Left lobe of liver (tissue), 2 donors: ENCODE results near the gene TNS1. TPM values are rescaled to one million over a fixed set of nuclear protein-coding genes. Genes with fewer than 3 reads are reported as not detected.

ENCODE experiments used
- ATAC-seq: fragments of 200-7000 bp; cut with Tn5 transposase; one replicate; pipeline ENCODE4 v1.9.1; 2020; ENCODE audit warnings: mild to moderate bottlenecking, moderate library complexity
- DNase-seq: peaks from one replicate; pipeline ENCODE4 v3.0.0-alpha.2; 2020; ENCODE audit warnings: low spot score
- total RNA-seq: library from RNA; stranded (reverse); gene quantifications from one replicate; pipeline ENCODE4 v1.2.1, GENCODE V29; 2021
- donor health status: DM: no; HTN: no; CAD: no; lungs with moderate emphysema.
- donor health status: DM: no; HTN: yes; CAD: no.

Gene TNS1
- total RNA-seq, 1 donor from 2014 or later: 102 TPM

DNA sequence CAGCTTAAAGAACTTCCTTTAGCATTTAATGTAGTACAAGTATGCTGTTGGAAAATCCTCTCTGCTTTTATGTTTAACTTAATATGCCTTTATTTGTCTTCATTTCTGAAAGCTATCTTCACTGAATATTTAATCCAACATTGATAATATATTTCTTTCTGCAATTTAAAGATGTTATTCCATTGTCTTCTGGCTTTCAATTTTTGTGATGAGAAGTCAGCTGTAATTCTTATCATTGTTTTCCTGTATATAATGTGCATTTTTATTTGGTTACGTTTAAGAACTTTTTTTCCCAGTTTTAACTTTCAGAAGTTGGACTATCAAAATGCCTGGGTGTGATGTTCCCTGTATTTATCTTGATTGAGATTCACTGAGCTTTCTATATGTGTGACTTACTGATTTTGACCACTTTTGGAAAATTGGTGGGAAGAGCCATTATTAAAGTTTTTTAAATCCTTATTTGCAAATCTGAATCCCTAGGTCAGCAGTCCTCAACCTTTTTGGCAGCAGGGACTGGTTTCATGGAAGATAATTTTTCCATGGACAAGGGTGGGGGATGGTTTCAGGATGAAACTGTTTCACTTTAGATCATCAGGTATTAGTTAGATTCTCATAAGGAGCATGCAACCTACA is 241.0 kb downstream of the TNS1 start:
- no peak for ATAC-seq
- no peak for DNase-seq

DNA sequence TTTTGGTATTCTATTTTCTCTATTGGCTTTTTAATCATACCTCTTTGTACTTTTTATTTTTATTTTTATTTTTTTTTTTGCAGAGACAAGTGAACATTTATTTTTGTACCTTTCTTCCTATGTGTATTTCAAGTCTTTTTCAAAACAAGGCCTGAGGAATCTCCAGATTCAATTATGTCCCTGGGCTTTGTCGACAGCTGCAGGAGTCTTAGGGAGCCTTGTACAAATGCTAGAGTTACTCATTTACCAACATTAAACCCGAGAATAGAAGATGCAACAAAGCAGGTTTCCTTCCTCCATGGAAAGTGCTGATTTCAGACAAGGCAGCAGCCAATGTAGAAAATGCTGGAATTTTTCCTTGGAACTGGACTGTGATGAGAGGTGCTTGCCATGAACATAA is 242.8 kb downstream of the TNS1 start:
- DNase-seq (no peak), ATAC-seq (no peak)

DNA sequence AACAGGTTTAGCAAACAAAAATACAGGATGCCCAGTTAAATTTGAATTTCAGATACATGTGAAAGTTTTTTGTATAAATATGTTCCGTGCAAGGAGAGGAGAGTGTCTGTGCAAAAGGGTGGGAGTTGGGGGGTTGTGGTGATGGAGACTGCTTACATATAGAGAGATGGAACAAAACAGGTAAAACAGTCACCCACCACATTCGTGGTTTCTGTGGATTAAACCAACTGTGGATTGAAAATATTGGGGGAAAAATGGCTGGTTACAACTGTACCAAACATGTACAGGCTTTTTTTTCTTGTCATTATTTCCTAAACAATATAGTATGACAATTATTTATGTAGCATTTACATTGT is 245.7 kb downstream of the TNS1 start:
- ATAC-seq (no peak), DNase-seq (no peak)

GRCh38 chr2:217756375-217757107 is 246.3 kb downstream of the TNS1 start:
- DNase-seq (peak; percentile 64), ATAC-seq (peak; percentile 88)

- no peak for ATAC-seq
- DNase-seq: no peak
These were observed 247.6 kb downstream of the TNS1 start for GRCh38 chr2:217755027-217755745.

DNA sequence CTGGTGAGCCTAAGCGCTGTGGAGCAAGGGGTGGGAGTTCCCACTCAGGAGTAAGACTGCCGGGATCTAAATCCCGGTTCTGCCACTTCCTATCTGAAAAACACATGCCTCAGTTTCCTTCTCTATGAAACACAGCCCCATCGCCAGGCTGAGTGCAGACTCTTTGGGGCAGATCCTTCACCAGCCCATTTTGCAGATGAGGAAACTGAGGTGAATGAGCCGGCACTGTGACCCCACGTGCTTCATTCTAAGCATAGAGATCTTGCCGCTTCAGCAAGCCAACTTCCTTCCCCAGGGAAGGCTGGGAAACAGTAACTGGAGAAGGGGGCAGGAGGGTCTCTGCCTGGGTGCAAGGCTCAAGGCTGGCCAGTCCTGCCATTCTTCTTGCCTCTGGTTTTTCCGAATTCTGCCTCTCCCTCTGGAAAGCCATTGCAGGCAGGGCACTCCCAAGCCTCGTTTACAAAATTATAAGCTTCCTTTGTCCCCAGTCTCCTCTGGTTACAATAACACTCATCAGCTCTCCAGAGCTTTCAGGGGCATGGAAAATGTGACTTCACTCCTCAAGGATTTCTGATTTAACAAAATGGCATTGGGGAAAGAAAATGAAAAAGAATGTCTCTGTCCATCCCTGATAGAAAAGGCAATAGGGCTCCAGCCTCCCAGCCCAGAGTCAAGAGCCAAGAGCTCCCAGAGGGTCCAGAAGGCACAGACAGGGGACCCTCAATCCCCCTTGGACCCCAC is 249.2 kb downstream of the TNS1 start:
- ATAC-seq: no peak
- DNase-seq: no peak

- DNase-seq (no peak), ATAC-seq (no peak)
These were observed 249.9 kb downstream of the TNS1 start for GRCh38 chr2:217752714-217753459.

GRCh38 chr2:217751952-217752351 is 250.8 kb downstream of the TNS1 start:
- ATAC-seq: no peak
- no peak for DNase-seq

DNA sequence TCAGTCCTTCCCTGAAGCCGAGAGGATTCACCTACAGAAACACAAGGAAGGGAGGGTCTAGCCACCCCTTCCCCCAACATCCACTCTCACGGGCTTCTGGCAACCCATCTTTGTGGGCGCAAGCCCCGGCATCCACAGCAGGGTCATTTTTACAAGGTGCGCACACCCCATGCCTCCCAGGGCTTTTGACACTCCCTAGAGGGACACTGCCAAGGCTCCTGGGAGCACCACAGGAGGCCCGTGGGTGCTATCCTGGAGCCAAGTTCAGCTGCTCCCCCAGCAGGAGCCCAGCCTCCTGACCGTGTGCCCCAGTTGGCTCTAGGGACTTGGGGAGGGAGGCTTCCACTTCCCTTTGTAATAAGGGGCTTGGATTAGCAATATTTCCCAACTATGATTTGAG is 251.6 kb downstream of the TNS1 start:
- no peak for DNase-seq
- ATAC-seq: no peak

Other genes with a start within 250 kb of the TNS1 start
- gene RUFY4, start 66.3 kb upstream of the TNS1 start, total RNA-seq: not detected
- 0.45 TPM for gene CXCR2, start 123.0 kb upstream of the TNS1 start, total RNA-seq
- 0.30 TPM for gene CXCR1, start 164.0 kb upstream of the TNS1 start, total RNA-seq
- gene ARPC2, start 214.2 kb upstream of the TNS1 start, total RNA-seq: 51.4 TPM